ENCODE data around the gene FOXL3.

Gene FOXL3

DNA sequence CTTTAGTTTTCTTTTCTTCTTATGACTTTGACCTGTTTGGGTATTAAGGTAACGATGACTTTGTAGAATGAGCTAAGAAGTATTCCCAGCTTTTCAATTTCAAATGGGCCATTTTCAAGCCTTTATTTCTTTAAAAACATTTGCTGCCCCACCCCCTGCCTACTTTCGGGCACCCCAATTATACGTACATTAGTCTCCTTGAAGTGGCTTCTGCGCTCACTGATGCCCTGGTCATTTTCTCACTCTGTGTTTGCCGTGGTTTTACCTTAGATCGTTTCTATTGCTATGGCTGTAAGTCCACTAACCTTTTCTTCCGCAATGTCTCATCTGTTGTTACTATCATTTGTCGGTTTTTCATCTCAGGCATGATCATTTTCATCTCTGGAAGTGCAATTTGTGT, 24.9 kb downstream of the FOXL3 start:
- no peak overlapping the region for H3K4me3 ChIP-seq (ENCODE audit: low read depth, low read length)
- no peak for DNase-seq (ENCODE audit: low read depth, low spot score)
- in situ Hi-C loops (cut with HindIII; ENCODE audit: low sequenced_read_pairs) = no loop called here
- TF ChIP-seq, protein P1, sequence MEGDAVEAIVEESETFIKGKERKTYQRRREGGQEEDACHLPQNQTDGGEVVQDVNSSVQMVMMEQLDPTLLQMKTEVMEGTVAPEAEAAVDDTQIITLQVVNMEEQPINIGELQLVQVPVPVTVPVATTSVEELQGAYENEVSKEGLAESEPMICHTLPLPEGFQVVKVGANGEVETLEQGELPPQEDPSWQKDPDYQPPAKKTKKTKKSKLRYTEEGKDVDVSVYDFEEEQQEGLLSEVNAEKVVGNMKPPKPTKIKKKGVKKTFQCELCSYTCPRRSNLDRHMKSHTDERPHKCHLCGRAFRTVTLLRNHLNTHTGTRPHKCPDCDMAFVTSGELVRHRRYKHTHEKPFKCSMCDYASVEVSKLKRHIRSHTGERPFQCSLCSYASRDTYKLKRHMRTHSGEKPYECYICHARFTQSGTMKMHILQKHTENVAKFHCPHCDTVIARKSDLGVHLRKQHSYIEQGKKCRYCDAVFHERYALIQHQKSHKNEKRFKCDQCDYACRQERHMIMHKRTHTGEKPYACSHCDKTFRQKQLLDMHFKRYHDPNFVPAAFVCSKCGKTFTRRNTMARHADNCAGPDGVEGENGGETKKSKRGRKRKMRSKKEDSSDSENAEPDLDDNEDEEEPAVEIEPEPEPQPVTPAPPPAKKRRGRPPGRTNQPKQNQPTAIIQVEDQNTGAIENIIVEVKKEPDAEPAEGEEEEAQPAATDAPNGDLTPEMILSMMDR (IDR thresholded peaks at IDR 0.05; ENCODE audit: low read depth, low read length) = no peak

DNA sequence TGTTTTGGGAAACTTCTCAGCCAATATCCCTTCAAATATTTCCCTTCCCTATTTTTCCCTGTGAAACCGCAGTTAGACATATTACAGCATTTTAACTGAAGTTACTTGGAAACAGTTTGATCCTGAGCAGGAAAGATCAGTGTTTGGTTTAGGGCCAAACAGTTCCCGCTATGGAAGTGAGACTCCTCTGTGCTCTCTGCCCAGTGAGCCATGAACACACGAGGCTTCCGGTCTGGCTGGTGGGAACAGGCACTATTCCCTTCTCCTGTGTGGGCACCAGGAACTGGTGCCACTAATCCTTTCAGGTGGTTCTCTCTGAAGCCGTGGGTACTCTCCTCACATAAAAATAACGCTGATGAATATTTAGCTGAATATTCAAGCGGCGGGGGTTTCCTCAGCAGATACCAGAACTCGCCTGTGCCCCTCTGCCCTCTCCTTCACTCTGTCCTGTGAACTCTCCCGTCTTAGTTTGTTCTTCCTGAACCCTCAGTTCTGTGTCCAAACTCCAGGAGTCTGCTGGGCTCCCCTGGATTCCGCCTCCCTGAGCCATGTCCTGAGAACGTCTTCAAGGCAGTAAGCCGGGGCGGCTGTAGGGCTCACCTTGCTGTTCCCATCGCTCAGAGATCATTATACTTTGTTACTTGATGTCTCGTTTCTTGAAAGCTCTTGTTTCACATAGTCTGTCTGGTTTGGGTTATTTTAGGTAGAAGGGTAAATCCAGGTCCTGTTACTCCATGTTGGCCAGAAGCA, 25.7 kb downstream of the FOXL3 start:
- no peak overlapping the region for H3K4me3 ChIP-seq (ENCODE audit: low read depth, low read length)
- in situ Hi-C loops (cut with HindIII; ENCODE audit: low sequenced_read_pairs) = no loop called here
- no peak for DNase-seq (ENCODE audit: low read depth, low spot score)
- TF ChIP-seq, protein P1 (IDR thresholded peaks at IDR 0.05; ENCODE audit: low read depth, low read length) = no peak

DNA sequence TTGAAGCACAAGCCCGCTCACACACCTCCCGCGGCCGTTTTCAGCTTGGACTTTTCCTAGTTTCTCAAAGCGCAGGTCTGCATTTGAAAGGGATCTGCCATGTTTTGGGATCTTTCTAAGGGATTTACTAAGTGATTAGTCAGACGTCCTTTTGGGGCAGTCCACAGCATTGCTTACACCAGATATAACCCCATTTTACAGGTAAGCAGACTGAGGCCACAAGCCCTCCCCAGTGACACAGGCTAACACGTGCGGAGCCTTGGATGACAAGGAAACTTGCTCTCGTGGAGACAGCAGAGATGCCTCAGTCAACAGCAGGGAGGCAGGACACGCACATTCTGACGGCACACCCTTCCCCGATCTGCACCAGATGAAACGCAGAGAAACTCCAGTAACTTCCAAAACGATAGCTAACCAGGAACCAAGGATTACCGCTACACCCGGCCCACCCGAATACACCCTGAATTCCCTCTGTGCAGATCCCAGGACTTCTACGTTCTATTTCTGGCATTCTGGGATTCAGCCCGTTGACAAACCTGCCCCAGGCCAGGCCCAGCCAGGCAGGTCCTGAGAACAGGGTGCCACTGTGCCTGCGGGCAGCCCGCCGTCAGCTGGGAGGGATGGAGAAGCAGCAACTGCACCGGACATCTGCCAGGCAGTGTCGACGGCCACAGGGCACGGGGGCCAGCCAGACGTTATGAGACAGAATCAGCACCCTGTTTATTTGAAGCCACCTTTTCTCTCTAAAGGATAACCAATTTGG, 27.9 kb downstream of the FOXL3 start:
- no peak for DNase-seq (ENCODE audit: low read depth, low spot score)
- in situ Hi-C loops (cut with HindIII; ENCODE audit: low sequenced_read_pairs) = no loop called here
- no peak overlapping the region for H3K4me3 ChIP-seq (ENCODE audit: low read depth, low read length)
- TF ChIP-seq, protein P1 (IDR thresholded peaks at IDR 0.05; ENCODE audit: low read depth, low read length) = no peak

DNA sequence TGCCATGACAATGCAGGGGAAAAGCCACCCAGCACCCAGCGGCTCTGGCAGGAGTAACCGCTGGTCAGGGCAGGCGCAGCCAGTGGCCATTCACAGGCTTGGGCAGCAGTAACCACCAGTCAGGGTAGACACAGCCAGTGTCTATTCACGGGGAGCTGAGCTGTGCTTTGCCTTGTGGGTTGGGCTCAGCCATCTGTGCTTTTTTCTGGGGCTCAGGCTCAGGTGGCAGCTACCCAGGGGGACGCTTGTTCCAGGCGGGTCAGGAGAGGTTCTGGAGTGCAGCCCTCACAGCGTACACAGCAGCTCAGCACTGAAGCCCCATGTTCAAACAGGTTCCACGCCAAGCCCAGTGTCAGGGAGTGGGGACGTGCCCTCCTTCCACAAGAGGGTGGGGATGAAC, 28.5 kb downstream of the FOXL3 start:
- no peak overlapping the region for H3K4me3 ChIP-seq (ENCODE audit: low read depth, low read length)
- no peak for DNase-seq (ENCODE audit: low read depth, low spot score)
- TF ChIP-seq, protein P1 (IDR thresholded peaks at IDR 0.05; ENCODE audit: low read depth, low read length) = no peak
- in situ Hi-C loops (cut with HindIII; ENCODE audit: low sequenced_read_pairs) = no loop called here

DNA sequence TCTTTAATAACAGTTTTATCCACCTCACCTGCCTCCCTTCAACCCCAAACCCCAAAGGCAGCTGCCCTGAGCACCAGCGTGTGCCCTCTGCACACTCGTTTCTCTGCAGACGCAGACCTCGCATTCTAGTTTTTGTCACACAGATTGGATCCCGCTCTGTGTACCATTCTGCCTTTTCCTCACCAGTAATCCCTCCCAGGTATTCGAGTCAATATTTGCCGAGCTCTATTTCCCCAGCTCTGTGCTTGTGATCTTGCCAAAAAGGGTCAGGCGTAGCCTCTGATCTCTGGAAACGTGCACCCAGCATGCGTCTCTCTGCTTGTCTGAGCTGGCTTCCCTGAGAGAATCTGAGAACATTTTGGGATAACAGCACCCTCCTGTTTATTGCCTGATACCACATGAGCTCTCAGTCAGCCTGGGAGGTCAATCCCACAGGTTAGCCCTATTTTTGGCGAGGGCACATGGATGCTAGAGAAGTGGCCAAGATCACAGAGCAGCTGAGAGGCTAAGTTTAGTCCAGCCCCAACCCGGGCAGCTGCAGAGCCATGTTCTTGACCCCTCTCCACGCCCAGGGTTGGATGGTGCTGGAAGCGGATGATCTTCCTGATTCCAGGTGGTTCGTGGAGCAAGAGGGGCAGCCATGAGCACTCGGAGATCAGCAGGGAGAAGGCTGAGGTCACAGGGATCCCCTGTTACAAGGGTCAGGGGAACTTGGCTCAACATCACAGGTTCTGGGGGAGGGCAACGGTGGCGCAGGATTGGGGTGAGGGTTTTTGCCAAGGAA, 29.1 kb downstream of the FOXL3 start:
- DNase-seq (ENCODE audit: low read depth, low spot score) = no peak
- TF ChIP-seq, protein P1 (IDR thresholded peaks at IDR 0.05; ENCODE audit: low read depth, low read length) = no peak
- in situ Hi-C loops (cut with HindIII; ENCODE audit: low sequenced_read_pairs) = no loop called here
- H3K4me3 ChIP-seq (ENCODE audit: low read depth, low read length) = no peak overlapping the region

DNA sequence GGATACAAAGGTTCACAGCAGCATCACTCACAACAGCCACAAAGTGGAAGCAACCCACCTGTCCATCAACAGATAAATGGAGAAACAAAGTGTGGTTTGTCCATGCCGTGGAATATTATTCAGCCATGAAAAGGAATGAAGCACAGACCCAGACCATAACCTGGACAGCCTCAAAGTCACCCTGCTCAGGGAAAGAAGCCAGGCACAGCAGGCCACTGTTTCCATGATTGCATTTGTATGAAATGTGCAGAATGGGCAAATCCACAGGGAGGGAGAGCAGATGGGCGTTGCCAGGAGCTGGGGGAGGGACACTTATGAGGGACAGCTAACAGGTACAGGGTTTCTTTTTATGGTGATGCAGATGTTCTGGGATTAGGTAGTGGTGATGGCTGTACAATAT, 30.3 kb downstream of the FOXL3 start:
- no peak for DNase-seq (ENCODE audit: low read depth, low spot score)

More for the DNA sequence above, 30.3 kb downstream of the FOXL3 start:
- TF ChIP-seq, protein P1 (IDR thresholded peaks at IDR 0.05; ENCODE audit: low read depth, low read length) = no peak
- H3K4me3 ChIP-seq (ENCODE audit: low read depth, low read length) = no peak overlapping the region
- in situ Hi-C loops (cut with HindIII; ENCODE audit: low sequenced_read_pairs) = no loop called here

All from astrocyte of the spinal cord (primary cell).